ENCODE results near the gene DNMT3A.

The DNMT3A gene

GRCh38 chr2:25372405-25373268, 30.9 kb upstream of the DNMT3A start:
- no peak for DNase-seq

- DNase-seq = no peak
Measured at GRCh38 chr2:25371253-25372241, 29.8 kb upstream of the DNMT3A start.

DNA sequence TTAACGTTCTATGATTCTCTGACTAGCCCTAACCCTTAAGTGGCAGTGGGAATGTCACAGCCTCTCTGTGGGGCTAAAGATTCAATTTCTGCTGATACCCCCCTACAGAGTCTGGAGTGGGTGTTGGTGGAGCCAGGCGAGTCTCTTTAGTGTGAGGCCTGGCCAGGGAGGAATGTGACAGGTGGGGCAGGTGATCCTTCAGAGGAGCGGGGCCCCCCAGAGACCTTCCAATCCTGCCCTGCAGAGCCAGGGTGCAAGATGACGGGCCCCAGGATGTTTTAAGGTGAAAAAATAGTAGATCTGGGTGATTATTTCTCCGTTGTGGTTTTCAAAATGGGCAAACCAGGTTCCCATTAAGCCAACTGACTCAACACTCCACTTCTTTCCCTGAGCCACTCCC, 28.2 kb upstream of the DNMT3A start:
- DNase-seq = no peak

DNA sequence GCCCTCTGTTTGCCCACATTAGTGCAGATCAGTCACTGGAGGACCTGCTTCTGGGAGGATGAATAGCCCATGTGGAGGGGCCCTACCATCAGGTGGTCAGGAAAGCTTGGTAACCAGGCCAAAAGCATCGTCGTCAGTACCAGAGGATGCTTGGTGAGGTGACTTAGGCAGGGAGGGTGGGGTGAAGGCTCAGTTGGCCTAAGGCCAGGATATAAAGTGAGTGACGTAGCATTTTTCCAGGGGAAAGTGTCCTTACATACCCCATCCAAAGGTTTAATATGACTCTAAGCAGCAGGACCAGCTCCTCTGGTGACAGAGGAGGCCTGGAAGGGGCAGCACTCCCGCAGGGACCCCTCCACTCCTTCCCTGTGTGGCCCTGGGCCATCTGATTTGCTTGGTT, 27.7 kb upstream of the DNMT3A start:
- no peak for DNase-seq

GRCh38 chr2:25368660-25369059, 26.9 kb upstream of the DNMT3A start:
- DNase-seq = no peak

GRCh38 chr2:25367296-25367695, 25.6 kb upstream of the DNMT3A start:
- DNase-seq = no peak

DNA sequence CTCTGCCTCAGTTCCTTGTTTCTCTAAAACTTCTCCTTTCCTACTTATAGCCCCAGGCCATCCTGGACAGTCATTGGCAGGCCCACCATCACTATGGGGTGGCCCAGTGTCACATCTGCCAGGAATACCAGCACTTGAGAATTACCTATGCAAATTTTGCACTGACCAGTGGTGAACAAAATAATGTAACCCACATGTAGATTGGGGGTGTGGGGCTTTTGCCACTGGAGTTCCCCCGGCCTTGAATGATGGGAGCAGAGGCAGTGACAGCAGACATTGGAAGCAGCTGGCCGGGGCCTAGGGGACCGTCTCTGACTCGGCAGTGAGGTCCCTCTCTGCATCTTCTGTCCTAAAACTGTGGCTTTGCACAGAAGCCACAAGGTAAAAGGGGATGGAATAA, 24.9 kb upstream of the DNMT3A start:
- DNase-seq = no peak

DNA sequence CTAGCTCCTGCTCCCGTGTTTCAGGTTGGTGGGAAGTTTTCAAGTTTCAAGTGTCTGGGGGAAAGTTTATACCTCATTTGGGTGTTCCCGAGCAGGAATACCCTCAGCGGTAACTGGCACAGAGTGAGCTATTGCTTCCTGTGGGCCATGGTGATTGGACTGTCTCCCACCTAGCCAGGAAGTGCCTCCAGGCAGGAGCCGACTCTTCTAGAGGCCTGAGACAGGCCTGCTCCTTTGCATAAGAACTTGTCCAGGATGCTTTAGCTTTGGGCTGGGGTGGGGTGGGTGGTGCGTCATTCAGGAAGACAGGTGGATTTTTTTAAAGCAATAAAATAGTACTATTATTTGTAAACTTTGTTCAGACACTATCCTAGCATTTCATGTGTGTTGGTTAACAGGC, 23.5 kb upstream of the DNMT3A start:
- DNase-seq = no peak

- no peak for DNase-seq
Measured at GRCh38 chr2:25363733-25364132, 22.0 kb upstream of the DNMT3A start.

DNA sequence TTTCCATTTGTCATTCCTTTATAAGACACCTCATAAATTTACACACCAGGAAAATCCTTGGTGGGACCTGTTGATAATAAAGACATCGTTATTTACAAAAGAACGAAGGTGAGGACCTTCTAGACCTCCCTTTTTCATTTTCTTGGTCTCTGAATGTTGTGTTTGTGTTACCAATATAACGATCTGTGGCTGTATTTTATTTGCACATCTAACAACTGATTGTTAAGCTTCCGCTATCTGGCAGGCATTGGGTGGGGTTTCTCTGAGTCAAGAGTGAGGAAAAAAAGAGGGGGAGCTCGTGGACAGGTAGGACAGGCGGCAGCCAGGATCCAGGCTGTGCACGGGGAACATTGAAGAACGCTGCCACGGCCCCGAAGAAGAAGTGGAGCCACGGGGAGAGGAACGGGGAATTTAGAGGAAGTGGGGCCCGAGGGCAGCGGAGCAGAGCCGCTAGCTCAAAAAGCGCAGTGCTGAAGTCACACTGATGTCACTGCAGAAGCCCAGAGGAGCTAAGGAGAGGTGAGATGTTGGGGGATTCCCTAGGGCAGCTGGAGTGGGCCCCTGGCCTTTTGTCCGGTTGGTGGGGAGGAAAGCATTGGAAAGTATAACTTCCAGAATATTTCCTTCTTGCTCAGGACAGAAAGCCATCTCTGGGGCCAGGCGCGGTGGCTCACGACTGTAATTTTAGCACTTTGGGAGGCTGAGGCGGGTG, 20.9 kb upstream of the DNMT3A start:
- DNase-seq = peak; percentile 58 to 60

DNA sequence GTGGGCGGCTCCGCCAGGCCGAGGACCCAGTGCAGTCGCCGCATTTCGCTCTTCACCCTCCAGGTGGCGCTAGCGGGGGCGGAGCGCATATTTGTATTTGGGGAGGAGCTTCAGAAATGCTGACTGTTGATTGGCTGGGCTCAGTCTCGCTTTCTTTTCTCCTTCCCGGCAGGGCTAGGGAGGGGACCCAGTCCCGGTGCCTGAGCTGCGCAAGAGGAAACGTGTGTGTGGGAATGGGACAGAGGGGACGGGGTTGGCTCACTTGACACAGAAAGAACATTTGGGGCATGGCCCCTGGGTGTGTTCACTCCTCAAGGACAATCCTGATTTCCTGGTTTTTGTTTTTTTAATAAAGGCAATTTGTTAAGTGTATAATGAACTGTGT, 20.3 kb upstream of the DNMT3A start:
- peak; percentile 95 to 97 for DNase-seq

DNA sequence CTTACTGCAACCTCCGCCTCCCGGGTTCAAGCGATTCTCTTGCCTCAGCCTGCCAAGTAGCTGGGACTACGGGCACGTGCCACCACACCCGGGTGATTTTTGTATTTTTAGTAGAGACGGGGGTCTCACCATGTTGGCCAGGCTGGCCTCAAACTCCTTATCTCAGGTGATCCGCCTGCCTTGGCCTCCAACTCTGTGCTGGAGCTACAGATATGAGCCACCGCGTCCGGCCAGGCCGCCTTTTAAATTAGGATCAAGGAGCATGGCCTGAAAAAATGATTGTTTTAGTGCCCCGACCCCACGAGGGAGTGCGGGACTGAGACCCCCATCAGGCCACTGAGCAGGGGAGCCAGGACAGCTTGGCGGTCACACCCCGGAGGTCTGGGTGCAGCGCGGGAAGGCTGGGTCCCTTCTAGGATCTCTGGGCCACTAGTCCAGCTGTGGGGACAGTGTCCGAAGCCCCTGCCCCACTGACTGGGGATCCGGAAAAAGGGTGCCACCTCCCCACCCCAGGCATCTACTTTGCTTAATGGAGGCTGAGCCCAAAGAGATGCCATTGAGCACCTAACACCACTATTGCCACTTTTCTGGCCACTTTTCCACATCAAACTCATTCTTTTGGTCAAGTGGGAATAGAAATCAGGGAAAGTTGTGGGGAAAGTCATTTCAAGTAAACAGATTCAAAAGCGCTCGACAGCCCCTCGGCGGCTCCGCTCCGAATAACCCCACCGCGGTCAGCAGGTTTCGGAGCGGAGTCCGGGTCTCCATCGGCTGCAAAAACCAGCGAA, 19.7 kb upstream of the DNMT3A start:
- DNase-seq = no peak

DNA sequence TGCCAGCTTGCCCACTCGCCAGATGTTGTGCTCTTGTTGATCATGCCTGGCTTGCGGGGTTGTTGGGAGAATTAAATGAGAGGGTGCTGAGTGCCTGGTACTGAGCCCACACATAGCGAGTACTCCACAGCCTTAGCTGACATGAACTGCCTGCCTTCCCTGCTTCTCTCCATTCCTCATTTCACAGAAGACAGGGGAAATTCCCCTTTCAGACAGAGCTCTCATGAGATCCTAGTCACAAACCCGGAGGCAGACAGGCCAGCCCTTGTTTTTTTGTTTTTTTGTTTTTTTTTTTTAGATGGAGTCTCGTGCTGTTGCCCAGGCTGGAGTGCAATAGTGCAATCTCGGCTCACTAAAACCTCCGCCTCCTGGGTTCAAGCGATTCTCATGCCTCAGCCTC, 17.1 kb upstream of the DNMT3A start:
- DNase-seq = no peak

DNA sequence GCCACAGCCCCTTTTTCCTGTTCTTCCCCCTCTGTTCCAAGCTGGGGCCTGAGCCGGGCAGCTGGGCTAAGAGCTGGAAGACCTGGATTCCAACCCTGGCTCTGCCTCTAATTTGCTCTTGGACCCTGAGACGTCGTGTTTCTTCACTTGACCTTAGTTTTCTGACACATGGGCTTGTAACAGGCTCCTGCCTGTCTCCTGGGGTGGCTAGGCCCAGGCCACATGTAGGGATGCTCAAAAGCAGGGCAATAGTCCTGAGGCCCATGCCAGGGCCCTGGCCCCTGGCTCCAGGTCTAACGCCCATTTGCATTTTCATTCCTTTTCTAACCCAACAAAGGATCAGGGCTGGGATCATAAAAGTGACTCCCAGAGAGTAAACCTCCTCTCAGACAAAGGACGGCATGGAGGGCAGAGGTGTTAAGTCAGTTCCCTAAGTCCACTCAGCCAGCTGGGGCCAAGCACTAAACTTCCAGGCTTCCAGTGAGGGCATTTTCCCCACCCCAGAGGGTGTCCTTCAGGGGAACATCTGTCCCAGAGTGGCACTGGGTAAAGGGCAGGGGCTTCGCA, 16.6 kb upstream of the DNMT3A start:
- DNase-seq = no peak

GRCh38 chr2:25356088-25356487, 14.4 kb upstream of the DNMT3A start:
- DNase-seq = no peak

GRCh38 chr2:25355270-25355669, 13.5 kb upstream of the DNMT3A start:
- no peak for DNase-seq

DNA sequence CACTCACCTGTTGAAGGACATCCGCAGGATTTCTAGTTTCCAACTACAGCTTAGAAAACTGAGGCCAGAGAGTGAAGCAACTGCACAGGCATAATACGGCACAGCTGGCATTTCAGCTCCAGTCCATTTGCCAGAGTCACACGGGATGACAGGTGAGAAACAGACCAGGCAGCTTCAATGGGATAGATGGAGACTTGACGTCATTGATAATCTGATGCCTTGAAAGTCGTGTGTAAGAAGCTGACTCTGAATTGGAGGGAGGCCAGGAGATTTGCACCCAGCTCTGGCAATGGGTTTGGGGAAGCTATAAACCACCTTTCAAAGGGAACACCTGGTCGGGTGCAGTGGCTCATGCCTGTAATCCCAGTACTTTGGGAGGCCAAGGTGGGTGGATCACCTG, 12.4 kb upstream of the DNMT3A start:
- DNase-seq = no peak

DNA sequence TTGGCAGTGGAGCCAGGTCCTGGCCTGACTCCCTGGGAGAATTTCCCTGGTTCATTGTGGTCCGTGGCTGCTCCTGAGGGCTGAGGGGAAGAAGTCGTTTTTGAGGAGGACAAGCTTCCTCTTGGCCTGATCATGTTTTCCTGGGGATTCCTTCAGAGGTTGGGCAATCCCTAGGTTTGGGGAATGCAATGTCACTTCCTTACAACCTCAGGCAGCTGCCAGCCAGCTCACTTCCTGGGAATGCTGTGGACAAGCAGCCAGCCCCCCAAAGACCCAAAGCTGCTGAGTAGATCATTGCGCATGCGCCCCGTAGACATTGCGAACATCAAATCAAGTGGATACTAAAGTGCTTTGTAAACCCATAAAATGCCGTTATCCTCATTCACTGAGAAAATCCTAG, 7.7 kb upstream of the DNMT3A start:
- no peak for DNase-seq

GRCh38 chr2:25347846-25348245, 6.1 kb upstream of the DNMT3A start:
- no peak for DNase-seq

DNA sequence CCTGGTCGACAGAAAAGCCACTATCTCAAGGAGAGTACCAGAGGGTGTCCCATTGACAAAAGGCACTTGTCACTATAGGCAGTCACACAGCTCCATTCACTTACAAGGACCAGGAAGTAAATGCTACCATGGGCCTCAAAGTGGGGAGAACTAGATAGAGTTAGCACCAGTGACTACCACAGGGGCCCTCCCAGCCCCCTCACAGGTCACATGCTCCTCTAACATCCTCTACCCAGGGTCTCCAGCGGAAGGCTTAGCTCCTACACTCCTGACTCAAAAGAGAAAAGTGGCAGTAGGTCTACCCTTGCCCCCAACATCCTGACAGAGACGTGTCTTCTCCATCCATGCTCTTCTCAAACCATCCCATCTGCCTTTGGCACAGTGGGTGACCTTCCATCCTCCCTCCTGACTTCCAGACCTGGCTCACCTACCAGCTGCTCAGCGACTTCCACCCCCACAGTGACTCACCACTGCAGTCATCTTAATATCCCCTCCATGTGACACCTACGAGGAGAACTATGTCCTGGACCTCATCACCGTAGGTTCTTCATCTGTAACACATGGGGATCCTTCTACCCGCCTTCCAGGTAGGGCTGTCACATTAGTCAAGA, 5.6 kb upstream of the DNMT3A start:
- DNase-seq = peak; percentile 45 to 49

- DNase-seq = no peak
Measured at GRCh38 chr2:25343187-25343825, 1.6 kb upstream of the DNMT3A start.
